Activated T-helper 1 cell treated with anti-CD3 and anti-CD28 coated beads, Interleukin-2, amount 50 U/mL, for 16 hours (primary cell): ENCODE measurements around the gene CDH4.

ENCODE experiments used
- DNase-seq, 2 donors: peaks; one replicate each; pipeline ENCODE4 v3.0.0-alpha.2; 2020; ENCODE audit warnings: low read depth in 1 of 2, low spot score in 1 of 2

The CDH4 gene

DNA sequence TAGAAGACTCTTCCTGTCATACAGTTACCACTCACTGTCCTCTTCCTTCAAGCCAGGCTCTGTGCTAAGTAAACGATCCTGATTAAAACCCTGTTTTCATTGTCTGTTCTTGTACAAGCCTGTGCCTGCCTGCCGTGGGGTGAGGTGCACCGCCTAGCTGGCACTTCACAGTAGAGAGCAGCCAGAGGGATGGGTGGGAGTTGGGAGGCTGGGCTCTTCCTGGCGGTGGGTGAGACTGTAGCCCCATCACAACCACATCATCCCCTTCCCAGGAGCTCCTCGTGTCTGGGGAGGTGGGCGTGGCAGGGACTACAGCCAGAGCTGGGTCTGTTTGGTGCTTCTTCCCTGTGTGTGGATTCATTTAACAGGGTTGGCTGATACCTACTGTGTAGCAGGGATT lies 431.7 kb downstream of the CDH4 start:
- no peak for DNase-seq

DNA sequence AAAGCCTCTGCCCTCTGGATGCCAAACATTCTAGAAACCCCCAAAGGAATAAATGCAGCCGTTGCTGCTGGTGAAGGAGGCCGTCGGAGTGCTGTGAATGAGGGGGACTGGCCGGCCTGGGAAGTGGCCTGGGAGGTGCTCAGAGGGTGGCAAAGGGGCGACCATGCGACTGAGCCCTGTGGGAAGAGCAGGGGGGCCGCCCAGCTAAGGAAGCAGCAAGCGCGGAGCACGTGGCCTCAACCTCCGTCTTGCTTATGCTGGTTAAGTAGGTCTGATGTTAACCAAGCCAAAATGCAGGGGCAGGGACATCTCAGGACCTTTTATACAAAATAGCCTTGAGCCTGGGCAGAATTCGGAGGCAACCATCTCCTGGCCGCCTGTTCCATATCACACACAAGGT lies 432.1 kb downstream of the CDH4 start:
- no peak for DNase-seq

DNA sequence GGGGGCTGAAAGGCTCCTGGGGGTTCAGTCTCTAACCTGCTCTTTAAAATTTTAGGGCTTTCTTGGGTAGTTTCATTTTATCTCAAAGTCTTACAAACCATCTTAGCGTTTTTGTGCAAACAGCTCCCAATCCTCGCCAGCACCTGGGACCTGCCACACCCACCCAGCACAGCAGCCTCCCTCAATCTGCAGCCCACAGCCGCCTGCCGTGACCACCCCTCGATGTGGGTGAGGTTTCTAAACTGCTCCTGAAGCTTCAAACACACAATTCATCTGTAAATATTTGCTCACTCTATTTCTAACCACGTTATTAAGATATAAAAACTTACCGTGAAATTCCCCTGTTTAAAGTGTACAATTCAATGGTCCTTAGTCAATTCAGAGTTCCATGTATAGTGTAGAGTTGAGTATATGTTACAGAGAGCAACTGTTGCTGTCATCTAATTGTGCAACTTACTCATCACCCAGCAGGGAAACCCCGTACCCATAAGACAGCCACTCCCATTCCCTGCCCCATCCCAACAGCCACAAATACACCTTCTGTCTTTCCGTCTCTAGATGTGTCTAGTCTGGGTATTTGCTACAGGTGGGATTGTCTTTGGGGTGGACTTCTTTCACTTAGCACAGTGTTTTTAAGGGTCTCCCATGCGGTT lies 432.6 kb downstream of the CDH4 start:
- no peak for DNase-seq

DNA sequence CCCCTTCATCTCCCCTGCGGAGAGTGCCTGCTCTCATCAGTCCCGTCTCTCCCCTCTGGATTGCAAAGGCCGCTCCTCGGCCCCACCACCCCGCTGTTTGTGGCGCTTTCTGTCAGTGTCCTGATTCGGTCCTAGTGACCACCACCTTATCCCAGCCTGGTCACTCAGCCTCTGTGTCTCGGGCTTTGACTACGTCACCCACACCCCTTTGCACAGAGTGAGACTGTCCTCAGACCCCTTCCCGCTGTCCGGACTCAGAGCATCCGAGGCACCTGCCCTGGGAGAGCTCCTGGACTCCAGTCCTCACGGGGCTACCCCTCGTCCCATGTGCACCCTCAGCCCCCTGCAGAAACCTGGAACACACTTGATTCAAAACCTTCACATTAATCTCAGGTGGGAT lies 433.4 kb downstream of the CDH4 start:
- DNase-seq, result no peak

DNA sequence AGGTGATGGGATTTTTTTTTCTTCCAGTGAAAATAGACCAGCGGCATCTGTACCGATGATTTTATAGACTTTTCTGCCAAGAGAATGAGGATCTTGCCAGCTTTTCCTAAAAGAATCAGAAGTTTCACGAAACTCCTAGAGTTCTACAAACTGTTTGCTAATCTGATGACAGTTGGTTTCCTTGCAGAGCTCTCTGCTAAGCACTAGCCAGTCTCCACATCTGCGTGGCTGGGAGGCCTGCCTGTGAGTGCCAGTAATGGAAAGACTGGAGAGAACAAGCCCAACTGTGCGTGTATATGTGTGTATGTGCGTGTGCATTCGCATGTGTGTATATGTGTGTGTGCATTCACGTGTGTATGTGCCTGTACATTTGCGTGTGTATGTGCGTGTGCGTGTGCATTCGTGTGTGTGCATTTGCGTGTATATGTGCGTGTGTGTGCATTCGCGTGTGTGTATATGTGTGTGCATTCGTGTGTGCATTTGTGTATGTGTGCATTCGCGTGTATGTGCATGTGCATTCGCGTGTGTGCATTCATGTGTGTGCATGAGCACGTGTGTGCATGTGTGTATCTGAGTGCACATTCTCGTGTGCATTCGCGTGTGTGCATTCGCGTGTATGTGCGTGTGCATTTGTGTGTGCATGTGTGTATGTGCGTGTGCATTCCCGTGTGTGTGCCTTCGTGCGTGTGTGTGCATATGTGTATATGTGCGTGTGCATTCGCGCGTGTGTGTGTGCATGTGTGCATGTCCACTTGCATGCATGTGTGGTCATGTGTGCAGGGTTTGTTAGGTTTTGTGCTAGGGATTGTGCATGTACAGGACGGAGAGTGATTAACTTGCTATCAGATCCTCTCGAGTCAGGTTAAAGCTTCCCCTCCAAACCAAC lies 434.2 kb downstream of the CDH4 start:
- no peak for DNase-seq

DNA sequence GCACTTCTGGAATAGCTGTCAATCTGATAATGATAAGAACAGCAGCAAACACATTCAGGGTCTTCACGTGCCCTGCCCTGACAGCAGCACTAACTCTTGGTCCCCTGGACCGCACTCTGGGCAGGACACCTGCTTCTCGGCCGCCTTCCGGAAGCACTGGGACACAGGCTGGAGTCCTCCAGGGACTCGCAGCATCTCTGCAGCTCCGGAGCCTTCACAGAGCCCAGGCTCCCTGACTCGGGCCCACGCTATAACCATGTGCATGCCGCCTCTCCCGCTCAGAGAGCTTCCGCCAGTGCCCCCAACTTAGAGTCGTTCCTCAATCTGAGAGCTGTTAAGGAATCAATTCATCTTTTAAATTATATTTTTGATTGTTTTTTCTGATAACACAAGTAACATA lies 436.4 kb downstream of the CDH4 start:
- DNase-seq, result no peak

DNA sequence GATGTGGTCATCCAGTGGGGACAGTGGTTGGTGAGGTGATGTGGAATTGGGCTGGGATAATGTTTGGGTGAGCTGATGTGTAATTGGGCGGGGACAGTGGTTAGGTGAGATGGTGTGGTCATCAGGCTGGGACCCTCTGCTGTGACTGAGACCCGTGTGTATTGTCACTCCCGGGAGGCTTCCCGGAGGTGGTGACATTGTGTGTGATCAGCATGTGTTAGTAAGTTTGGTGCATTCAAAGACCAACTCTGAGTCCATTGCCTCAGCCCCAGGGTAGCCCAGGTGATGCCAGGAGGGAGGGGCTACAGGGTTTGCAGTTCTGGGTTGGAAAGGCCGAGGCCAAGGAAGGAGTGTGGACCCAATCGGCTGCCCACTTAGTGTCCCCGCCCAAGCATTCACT lies 438.1 kb downstream of the CDH4 start:
- no peak for DNase-seq

DNA sequence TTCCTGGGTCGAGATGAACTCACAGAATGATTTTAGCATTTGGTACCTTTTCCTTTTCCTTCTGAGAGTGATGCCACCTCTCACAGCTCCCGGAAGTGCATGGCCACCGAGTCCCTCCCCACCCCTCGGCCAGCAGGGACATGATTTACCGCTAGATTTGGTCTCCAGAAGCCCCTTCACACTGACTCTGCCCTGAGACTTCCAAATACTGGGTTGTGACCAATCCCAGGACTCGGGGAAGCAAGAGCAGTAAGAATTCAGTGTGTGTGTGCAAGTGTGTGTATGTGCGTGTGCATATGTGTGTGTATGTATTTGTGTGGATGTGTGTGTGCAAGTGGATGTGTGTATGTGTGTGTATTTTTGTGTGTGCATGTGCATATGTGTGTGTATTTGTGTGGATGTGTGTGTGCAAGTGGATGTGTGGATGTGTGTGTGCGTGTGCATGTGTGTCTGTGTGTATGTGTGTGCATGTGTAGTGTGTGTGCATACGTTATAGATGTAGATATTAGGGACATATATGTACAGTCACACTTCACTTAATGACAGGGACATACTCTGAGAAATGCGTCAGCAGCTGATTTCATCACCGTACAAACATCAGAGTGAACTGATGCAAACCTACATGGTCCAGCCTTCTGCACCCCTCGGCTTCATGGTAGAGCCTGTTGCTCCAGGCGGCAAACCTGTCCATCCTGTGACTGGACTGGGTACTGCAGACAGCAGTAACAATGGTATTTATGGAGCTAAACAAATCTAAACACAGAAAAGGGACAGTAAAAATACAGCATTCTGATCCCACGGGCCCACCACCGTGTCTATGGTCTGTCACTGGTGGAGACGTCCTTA lies 439.2 kb downstream of the CDH4 start:
- no peak for DNase-seq

DNA sequence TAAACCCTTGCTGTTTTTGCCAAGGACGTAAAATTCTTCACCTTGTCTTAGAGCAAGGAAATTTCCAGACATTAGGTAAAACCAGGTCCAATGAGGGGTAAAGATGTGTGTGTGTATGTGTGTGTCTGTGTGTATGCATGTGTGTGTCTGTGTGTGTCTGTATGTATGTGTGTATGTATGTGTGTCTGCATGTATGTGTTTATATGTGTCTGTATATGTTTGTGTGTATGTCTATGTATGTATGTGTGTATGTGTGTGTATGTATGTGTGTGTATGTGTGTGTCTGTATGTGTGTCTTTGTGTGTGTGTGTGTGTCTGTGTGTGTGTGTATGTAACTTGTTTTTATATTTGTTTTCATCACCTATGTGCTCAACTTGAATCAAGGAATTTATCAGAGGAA lies 439.9 kb downstream of the CDH4 start:
- no peak for DNase-seq

DNA sequence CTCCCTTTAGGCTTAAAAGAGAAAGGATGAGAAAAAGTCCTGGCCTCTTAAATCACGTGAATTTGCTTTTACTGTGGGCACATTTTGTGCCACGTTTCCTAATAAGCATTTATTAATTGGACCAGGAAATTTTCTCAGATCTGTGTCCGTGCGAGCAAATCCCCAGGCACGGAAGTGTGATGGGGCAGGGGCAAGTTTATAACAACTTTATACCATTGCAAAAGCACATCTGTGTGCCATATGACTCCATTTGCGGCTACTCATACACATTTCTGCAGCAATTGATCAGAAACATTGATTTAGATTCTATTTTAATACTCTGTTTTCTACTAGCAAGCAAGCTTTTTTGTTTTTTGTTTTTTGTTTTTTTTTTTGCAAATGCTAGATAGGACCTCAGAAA lies 440.4 kb downstream of the CDH4 start:
- DNase-seq, result no peak

DNA sequence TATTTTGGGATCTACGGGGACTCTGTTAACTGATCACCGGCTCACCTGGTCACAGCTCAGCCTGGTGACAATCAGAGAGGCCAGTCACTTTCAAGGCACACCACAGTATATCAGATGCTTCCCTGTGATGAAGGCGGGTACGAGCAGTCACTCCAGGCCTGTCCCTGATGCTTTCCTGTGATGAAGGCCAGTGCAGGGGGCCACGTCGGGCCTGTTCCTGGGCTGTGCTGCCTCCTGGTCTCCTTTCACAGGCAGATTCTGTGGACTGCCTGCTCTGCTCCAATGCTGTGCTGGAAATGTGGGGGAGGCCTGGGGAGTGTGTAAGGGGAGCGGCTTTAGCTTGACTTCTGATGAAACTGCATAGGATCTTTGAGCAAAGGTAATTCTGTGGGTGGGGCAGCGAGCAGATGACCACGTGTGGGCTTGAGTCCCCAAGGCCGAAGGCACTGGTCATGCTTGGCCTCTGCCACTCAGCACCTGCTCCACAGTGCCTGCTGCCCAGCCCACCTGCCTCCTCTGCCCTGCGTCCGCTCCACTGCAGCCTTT lies 441.1 kb downstream of the CDH4 start:
- DNase-seq, result no peak

DNA sequence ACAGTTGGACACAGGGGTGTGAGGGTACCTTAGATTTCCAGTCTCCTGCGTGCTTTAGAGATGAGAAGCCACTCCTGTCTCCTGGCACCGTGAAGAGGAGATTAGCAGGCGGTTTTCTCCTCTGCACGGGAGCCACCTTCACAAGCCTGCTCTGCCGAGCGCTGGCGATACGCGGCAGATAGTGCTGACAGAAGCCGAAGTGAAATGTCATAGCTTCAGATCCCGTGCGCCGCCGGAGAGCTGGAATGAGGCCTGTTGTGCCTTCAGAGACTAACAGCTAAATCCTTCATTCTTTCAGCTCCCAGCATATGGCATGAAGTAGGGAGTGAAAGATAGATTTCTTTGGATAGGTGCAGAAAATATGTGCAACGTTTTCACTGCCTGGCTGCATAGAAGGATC lies 442.6 kb downstream of the CDH4 start:
- DNase-seq, result no peak

DNA sequence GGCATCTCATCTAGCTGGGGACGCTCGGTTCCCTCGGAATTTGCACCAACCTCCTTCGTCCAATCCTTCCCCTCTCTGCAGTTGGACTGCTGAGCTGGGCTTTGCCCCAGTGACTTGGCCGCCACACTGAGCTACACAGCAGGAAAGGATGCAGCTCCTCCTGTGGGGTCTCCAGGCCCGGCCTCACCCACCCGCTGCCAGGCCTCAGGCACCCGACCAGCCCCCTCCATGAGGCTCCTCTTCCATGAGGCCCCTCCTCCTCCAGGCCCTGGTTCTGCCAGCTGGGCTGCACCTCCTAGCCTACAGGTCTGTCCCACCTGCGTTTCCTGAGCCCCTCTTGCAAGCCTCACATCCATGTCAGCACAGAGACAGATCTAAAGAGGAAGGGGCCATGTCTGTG lies 443.7 kb downstream of the CDH4 start:
- DNase-seq, result no peak

DNA sequence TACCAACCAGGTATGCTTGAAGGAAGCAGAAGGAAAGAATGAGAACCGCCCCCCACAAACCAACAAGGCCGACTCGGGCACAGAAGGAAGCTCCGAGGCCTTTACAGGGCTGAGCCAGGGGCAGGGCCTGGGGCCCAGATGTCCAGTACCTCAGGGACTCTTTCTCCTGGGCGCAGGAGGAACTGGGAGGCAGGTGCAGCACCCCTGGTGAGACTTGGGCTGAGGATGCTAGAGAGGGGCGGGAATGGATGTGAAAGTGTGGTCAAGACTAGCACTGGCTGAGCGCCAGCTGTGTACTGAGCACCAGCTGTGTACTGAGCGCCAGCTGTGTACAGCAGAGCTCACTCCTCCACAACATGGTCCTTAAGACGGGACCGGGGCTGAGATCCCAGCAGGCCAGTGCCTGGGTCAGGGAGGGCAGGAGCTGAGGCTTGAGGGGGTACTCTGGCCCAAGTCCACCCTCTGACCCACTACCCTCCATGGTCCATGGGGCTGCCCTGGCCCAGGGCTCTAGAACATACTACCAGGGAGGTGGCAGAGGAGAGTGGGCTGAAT lies 444.2 kb downstream of the CDH4 start:
- no peak for DNase-seq

DNA sequence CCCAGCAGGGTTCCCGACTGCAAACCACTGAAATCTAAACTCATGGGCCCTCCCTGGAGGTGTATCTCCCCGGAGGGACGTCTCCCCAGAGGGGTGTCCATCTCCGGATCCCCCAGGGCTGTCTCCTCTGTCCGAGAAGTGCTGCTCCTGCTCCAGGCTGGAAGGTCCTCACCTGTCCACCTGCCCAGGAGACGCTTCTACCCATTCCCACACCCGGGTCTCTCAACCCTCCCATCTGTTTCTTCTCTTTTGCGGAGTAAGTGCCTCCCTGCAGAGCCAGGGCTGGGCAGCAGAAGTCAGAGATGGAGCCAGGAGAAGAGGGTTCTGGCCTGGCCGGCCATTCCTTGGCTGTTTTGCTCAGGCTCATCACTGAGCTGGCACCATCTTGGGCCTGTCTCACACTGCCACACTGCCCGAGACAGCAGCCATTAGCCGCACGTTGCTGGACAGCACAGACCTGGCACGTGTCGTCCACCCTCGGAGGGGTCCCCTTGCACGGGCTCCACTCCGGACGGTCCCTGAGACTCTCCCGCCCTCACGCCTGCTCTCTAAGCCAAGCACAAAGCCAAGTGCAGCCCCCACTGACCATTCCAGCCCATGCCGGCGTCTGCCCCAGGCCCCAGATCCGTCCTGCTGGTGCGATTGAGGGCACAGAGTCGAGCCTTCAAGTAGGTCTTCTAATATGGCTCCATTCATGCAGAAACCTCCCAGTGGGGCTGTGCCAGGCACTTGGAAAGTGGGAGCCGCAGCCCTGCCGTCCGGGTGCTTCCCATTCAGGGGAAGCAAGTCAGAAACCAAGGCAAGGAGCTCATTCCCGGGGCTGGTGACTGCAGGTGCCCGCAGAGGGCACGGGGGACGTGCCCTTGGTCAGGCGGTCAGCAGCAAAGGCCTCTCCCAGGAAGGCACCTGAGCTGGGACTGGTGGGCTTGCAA lies 445.9 kb downstream of the CDH4 start:
- DNase-seq, result no peak

DNA sequence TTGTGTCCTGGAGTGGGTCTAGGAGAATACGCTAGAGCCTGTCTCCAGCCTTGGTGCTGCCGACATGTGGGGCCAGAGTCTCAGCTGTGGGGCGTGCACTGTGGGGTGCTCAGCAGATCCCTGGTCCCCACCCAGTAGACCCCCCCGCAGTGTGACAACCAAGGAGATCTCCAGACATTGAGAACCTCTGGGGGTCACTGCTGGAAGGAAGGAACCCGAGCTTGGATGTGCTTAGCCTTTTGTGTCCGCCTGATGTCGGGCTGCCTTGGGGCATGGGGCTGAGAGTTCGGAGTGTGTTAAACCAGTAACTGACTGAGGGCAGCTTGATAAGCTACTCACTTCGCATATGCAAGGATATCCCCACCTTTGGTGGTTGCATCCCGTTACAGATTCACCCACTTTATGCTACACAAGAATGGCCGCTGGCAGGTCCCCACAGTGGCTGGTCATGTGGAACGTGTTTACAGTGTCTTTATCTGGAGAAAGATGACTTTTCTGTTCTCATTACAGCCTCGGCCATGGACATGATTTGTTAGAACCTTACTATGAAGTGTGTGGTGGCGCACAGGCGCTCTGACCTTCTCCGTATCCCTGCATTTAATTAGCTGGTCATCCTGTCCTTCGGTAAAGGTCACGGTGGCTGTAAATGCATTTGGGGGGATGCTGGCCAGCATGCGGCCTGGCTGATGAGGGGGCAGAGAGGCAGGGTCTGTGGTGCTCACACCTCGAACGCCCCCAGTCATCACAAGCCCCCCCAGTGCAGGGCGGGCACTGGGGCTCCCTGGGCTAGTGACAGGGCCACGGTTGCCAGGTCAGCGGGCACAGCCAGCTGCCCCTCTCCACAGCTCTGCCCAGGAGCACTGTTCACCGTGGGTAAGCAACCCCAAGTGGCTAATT lies 446.8 kb downstream of the CDH4 start:
- no peak for DNase-seq

DNA sequence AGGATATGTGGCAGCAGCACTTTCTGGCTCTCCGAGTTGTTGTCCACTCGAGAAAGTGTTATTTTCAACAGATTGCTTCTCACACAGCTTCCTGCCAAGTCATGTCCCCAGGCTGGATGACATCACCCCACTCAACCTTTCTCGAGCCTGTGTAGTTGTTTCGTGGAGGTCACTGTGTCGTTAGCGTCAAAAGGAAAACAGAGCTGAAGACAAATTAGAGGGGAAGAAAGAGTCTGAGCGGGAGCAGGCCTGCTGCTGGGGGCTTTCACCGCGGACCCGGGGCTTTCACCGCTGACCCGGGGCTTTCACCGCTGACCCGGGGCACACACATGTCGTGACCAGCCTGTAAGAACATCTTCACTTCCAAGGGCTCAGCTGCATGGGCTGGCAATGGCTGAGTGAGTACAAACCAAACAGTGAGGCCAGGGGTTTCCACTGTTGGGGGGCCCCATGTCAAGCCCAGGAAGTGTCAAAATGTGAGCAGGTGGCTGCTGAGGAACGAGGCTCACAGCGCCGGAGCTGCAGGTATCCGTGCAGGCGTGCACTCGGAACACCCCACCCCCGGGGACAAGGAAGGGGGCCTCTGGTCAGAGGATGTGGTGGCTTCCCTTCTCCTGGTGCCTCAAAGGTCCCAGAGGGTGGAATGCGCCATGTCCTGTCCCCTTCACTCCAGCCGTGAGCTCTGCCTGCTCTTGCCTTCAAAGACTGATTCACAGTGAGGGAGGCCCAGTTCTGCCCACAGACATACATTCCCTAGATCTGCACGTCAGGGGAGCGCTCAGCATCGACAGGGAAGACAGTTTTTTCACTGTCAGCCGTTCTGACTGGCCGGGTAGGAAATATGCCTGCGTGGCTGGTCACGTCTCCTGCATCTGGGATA lies 447.7 kb downstream of the CDH4 start:
- DNase-seq, result no peak

DNA sequence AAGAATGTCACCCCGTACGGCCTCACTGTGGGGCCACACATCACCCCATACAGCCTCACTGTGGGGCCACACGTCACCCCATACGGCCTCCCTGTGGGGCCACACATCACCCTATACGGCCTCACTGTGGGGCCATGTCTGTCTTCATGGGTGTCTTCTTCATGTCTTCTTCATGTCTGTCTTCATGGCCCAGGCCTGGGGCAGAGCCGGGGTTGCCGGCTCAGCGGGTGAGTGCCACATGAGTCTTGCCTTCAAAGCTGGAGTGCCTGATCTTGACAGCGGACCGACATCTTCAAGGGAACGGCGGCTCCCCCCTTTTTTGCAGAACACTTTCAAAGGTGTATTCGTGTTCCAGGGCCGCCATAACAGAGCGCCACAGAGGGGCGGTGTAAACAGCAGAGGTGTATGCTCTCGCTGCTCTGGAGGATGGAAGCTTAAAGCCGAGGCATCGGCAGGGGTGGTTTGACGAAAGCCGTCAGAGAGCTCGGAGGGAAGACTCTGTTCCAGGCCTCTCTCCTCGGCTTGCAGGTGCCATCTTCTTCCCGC lies 448.6 kb downstream of the CDH4 start:
- DNase-seq, result no peak
